CD4-positive, alpha-beta T cell treated with Interleukin-15 for 4 hours (primary cell): ENCODE results near the gene ZNF776.
A peak's percentile ranks its signal among the peaks of the same experiment; 100 is the strongest.
"Not testable (repeated sequence)": the region's sequence is repeated elsewhere in the genome, so short reads cannot be mapped to it uniquely, and the experiment has no call there.

Source experiments
- DNase-seq: peaks from one replicate; pipeline ENCODE4 v3.0.0-alpha.2; 2020; ENCODE audit warnings: low spot score

The ZNF776 gene

DNA sequence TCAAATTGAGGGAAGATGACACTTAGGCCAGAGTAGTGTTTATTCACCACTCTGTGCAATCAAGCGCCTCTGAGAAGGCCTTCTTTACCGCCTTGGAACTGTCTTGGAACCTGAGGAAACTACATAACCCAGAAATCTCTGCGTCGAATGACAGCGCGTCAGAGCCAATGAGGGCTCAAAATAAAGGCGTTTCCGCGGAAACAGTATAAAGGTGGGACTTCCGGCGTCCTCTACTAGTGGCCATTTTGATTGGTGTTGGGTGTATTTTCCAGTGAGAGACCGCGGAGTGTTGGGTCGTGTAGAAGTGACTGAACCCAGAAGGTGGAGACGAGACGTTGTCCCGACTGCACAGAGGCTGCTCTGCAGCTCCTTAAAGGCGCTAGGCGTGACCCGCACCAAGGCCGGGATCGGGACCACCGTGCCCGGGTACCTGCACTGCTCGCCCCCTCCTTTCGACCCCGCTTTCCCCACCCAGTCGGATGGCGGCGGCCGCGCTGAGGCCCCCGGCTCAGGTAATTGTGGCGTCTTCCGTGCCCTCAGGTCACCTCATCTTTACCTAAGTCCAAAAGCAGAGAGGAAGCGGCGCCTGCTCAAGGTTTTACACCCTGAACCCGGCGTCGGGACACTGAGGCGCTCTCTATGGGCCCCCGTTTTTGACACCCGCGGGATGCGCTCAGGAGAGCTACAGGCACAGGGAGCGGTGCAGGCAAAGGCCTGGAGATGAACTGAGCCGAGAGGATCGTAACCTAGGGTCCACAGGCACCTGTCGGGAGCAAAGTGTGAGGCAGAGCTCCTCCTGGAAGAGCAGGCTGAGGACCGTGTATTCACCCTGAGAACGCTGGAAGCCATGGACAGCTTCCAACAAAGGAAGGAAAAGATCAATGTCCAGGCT is at the start of gene ZNF776:
Gene ZNF776 (plus strand): TSS at position 236 of the 892 bp plus-strand sequence. CDS start 244 bp downstream, at position 480.
- peak; percentile 90 for DNase-seq

DNA sequence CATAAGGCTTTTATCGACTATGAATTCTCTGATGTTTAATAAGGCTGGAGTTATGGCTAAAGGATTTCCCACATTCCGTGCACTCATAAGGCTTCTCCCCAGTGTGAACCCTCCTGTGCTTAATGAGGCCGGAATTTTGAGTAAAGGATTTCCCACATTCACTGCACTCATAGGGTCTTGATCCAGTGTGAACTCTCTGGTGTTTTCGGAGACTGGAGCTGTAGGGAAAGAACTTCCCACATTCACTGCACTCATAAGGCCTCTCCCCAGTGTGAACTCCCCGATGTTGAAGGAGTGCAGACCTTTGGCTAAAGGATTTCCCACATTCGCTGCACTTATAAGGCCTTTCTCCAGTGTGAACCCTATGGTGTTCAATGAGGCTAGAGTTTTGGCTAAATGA is 45.0 kb upstream of the ZNF776 start:
- no peak for DNase-seq

DNA sequence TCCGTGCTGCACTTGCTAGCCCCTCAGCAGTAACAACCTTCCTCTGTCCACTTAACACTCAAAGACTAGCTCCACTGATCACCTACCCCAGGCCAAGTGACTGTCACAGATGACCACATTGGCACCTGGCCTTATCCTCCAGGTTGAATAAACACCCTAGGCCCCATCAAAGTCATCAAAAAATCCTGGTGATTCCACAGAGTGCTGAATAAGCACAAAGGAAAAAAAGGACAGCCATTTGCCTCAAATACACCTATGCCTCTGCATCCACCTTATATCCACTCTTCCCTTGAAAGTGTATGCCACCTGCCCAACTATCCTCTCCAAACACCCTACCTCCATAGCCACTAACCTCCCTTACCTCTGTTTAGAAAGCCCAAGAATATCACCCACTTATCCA is 40.3 kb upstream of the ZNF776 start:
- DNase-seq, result no peak

DNA sequence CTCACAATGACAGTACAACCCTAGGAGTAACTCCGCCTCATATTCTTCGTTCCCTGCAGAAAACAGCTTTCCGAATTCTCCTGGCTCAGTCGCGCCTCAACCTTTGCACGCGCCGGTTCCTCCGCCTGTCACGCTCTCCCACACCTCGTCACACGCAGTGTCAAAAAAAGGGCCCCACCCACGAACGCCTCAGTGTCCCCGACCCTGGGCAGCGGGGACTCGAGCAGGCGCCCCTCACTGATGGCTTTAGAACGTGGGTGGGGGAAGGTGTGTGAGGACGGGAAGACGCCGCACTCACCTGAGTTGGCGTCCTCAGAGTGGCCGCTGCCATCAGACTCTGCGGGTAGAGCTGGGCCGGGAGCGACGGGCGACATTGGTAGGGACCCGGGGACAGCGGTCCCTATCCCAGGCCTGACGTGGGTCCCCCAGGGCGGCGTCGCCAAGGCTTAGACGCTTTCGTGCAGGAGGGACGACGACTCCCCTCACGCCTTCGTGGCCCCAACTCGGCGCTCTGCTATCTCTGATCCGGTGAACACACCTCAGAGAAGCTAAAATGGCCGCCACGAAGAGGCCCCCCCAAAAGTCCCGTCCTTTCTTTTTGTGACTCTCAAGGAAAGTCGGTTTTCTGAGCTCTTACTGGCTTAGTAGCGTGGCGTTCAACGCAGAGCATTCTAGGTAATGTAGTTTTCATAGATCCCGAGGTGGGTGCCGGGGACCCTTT is 37.8 kb upstream of the ZNF776 start, which contains the start of gene ZNF154:
Gene ZNF154 (minus strand): TSS at position 564 of the 721 bp plus-strand sequence. CDS start 233 bp downstream, at position 331.
- DNase-seq, result peak; percentile 72

DNA sequence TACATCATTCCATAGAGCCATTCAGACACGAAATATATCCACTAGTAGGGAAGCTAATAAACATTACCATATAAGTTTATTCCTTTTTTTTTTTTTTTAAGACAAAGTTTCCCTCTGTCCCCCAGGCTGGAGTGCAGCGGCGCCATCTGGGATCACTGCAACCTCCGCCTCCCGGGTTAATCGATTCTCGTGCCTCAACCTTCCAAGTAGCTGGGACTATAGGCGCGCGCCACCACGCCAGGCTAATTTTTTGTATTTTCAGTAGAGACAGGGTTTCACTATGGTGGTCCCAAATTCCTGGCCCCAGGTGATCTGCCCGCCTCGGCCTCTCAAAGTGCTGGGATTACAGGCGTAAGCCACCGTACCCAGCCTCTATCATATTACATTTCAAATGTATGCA is 37.0 kb upstream of the ZNF776 start:
- no peak for DNase-seq

DNA sequence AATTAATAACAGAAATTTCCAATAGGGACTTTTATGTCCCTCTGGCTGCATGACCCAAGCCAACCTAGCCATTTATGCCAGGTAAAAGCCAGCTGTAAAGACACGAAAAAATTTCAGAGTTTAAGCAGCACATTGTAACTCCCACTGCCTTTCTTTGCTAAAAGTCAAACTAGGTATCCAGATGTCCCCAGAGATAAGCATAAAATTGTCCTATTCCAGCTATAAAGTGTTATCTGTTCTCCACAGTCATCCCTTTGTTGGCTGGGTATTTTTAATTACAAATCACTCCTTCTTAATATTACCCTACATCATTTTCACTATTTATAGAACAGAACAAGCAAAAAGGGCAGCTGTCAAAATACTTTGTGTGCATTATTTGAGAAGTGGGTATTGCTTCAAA is 34.4 kb upstream of the ZNF776 start:
- DNase-seq, result no peak

DNA sequence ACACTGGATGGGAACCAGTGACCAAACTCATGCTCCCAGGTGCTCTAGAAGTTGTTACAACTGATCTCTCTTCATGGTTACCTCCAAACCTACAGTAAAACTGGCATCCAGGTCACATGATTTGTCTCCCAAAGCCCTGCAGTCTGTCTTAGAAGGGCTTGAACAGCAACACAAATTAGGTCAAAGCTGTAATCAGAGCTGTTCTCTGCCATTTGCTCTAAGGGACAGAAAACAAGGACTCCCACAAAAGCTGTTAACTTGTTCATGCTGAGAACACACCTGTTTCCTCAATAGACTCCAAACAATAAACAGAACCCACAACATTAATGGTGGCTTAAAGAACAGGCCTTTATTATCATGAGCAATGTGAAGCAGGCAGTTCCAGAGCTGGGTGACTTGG is 27.2 kb upstream of the ZNF776 start:
- DNase-seq, result no peak

DNA sequence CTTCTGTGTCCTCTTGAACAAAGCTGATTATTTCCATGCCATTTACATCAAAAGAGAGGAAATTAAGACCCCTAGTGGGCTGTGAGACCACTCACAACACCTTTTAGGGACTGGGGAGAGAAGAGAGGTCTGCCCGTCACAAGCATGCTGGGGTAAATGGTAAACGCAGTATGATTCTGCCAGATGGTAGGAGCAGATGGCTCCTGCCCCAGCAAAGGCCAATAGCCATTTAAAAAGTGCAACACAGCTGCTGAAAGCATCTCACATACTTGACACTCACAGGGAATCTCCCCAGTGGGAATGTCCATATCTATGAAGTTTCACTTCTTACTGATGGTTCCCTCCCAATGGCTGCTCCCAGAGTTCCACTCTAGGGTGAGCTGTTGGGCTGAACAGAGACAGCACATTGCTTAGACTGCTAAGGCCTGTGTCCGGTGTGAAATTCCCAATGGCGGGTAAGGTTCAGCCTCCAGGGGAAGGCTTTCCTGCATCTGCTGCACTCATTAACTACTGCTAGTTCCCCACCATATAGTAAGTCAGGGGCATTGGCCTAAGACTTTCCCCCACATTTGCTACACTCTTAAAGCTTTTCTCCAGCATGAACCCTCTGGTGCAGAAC is 26.6 kb upstream of the ZNF776 start:
- DNase-seq, result no peak

DNA sequence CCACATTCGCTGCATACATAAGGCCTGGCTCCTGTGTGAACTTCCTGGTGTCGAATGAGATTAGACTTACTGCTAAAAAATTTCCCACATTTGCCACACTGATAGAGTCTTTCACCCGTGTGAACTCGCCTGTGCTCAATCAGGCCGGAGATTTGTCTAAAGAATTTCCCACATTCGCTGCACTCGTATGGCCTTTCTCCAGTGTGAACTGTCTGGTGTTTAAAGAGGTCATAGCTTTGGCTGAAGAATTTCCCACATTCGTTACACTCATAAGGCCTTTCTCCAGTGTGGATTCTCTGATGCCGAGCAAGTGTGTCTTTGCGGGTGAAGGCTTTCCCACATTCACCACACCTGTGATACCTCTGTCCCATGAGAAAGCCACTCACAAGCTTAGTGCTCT is 25.7 kb upstream of the ZNF776 start:
- DNase-seq, result no peak

DNA sequence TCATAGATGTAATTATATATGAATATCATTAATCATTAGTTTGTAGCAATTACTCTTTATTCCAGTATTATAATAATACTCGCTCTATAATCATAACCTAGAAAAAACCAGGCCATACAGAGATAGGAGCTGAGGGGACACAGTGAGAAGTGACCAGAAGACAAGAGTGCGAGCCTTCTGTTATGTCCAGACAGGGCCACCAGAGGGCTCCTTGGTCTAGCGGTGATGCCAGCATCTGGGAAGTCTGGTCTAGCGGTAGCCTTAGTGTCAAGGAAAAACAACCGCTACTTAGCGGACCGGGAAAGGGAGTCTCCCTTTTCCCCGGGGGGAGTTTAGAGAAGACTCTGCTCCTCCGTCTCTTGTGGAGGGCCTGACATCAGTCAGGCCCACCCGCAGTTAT is 8.3 kb upstream of the ZNF776 start:
- DNase-seq, result peak; percentile 41

DNA sequence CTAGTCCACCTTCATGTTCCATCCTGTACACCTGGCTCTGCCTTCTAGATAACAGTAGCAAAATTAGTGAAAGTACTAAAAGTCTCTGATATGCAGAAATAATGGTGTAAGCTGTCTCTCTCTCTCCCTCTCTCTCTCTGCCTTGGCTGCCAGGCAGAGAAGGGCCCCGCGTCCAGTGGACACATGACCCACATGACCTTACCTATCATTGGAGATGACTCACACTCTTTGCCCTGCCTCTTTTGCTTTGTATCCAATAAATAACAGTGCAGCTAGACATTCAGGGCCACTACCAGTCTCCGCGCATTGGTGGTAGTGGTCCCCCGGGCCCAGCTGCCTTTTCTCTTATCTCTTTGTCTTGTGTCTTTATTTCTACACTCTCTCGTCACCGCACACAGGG is 7.8 kb upstream of the ZNF776 start:
- not testable (repeated sequence) for DNase-seq

DNA sequence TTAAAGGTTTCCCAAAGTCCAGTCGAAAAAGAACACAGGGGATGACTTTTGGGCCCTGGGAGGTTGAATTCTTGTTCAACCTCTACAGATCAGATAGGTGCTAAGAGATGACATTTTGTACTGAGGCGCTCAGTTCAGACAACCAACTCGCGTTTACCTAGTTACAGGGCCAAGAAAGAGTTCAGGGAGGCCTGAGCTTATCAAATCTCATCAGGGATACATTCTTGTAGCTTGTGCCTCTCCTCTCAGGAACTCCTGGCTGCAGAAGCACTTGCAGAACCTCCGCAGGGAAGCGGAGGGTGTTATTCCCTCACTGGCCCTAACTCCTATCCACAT is 825 bp downstream of the ZNF776 start:
- DNase-seq, result no peak

DNA sequence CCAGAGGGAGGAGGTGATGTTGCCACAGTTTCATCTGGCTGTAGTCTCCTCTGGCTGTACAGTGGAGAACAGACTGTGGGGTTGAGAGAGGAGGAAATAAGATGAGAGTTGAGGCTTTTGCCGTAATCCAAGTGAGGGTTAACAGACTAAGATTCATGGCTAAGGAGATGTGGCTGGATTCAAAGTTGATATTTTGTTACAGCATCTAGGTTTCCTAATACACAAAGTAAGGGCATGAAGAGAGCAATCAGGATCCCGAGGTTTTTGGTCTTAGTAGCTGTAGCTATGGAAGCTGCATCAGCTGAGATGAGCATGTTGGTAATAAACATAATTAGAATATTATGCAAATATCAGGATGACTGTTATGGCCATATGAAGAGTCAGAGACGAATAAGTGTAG is 1.4 kb downstream of the ZNF776 start:
- DNase-seq, result no peak

DNA sequence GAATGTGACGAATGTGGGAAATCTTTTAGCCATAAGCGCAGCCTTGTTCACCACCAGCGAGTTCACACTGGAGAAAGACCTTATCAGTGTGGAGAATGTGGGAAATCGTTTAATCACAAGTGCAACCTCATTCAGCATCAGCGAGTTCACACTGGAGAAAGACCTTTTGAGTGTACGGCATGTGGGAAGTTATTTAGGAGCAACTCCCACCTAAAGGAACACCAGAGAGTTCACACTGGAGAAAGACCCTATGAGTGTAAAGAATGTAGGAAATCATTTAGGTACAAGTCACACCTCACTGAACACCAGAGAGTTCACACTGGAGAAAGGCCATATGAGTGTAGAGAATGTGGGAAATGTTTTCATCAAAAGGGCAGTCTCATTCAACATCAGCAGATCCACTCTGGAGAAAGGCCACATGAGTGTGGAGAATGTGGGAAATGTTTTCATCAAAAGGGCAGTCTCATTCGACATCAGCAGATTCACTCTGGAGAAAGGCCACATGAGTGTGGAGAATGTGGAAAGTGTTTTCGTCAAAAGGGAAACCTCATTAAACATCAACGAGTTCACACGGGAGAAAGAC is 7.6 kb downstream of the ZNF776 start:
- DNase-seq, result no peak

DNA sequence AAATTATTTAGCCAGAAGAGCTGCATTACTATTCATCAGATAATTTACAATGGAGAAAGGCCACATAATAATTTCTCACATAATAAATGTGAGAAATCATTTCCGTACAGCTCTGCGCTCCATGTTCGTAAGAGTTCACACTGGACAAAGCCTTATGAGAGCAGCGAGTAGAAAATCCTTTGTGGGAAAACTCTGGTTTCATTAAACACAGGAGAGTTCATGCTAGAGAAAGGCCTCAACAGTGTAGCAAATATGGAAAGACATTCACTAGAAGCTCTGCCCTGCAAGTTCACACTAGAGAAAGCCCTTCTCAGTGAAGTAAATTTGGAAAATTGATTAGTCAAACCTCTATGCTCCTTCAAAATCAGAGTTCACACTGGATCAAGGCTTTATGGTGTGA is 8.4 kb downstream of the ZNF776 start:
- no peak for DNase-seq

DNA sequence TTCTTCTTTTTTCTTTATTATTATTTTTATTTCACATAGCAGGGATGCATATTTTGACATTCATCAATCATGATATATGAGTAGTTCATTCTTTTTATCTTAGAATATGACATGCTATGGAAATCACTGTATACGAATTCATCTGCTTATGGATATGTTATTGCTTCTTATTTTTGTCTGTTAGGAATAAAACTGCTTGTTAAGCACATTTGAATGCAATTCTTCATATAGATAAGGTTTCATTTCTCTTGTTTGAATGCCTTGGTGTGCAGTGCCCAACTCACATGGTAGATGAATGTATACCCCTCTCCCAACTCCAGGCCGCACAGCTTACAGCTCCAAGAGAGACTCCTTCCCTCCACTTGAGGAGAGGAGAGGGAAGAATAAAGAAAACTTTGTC is 11.3 kb downstream of the ZNF776 start:
- no peak for DNase-seq

DNA sequence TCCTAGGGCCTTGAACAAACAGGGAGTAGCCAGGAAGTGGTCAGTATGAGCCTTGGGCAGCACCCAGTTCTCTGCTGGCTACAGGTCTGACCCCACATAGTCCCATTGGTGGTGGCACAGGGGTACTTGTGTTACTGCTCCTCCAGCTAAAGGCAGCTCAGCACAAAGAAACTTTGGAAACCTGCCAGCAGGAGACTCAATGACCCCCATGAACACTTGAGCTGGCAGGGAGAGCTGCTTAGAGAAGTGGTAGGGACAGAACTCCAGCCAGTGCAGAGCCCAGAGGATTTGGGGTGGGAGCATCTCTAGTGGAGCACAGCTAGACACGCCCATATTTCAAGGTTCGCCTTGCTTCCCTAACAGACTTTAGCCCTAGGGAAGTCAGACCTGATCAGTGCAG is 12.5 kb downstream of the ZNF776 start:
- no peak for DNase-seq

DNA sequence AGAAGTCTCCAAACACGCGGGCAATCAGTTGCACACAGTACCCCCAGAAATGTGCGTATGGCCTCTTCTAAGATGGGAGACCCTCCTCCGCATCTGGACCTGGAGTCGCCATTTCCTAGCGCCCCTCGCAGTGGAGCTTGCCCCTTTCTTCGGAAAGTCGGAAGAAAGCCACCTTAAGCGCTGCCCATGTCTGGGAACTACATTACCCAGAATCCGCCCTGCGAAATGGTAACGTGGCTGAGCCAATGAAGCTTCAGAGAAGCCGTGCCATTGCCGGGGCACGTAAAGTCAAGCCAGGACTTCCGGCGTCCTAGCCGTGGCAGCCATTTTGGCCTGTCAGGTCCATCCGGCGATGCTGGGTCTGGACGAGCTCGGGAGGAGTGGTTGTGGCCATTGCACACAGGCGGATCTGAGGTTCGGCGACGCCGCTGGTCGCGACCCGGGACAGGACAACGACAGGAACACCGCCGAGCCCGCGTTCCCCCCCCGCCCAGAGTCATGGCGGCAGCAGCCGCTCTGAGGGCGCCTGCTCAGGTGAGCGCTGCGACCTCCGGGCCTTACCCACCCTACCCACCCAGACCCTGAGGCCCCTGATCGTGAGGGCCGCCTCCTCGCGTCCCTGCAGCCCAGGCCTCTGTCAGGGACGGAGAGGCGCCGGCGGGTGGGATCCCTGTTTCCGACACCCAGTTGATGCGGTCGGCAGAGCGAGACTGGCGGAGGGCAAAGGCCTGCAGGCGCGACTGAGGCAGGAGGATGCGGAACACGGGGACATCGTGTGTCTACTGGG is 22.9 kb downstream of the ZNF776 start, which contains the start of gene ZNF586:
Gene ZNF586 (plus strand): TSS at position 332 of the 787 bp plus-strand sequence. CDS start 167 bp downstream, at position 499.
- peak; percentile 88 for DNase-seq

DNA sequence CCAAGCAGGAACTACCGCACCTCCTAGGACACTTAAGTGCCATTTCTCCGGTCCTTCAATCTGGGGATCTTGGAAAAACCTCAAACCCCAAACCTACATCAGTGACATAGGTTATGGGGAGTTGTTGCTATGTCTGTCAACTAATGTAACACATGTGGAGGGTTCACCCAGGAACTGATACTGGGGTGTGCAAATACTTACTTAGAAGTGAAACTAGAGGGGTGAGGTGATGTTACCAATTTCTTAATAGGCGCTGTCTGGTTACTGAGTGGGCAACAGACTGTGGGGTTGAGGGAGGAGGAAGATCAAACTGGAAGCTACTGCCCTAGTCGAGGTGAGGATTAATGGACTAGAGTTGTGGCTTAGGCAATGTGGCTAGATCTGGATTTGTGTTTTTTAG is 24.8 kb downstream of the ZNF776 start:
- DNase-seq, result no peak

DNA sequence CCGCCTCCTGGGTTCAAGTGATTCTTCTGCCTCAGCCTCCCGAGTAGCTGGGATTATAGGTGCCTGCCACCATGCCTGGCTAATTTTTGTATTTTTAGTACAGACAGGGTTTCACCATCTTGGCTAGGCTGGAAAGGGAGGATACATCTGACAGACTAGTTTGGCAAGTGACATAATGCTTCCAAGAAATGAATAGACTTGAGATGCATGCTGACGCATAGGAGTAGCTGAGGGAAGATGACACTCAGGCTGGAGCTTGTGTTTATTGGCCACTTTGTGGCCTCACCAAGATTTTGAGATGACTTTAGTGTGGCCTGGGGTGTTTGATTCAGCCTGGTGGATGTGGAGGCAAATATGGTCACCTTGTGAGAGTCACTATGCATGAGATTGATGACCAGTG is 26.9 kb downstream of the ZNF776 start:
- no peak for DNase-seq

DNA sequence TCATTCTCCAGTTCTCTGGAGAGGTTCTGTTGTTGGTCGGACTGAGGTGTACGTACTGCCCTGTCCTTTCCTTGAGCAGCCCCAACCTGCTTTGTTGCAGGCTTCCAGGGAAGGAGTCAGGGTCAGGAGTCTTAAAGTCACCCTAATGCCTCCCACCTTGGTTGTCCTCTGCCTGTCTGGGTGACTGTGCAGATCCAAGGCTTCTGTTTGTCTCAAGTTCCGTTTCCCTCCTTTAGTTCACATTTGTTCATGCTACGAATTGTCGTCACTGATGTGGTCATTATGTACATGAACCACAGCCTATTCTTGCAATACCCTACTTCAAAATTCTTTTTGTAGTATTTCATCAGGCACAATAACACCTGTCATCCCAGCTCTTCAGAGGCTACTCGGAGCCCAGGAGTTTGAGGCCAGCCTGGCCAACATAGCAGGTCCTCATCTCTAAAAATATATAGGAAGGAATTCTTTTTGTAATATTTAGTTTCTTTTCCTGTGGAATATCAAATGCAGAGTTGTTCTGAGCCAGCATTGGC is 30.2 kb downstream of the ZNF776 start:
- no peak for DNase-seq
